ENCODE measurements around the gene RPRD1B. TPM values are rescaled to one million over a fixed set of nuclear protein-coding genes. Genes with fewer than 3 reads are reported as not detected.
A peak's percentile ranks its signal among the peaks of the same experiment; 100 is the strongest.

RPRD1B gene
- total RNA-seq, 2 donors from 2014 or later: 60.1 to 75.8 TPM

GRCh38 chr20:38085026-38085425 is 51.5 kb downstream of the RPRD1B start:
- H3K27me3 ChIP-seq: no peaks in the 10 kb centered on the region
- peaks cover 23% of the 10 kb centered on the region for H3K36me3 ChIP-seq
- no peaks in the 10 kb centered on the region for H3K9me3 ChIP-seq
- no peak for TF ChIP-seq CTCF (IDR thresholded peaks at IDR 0.05)
- DNase-seq (ENCODE audit: low spot score): no peak
- peaks cover 0 to 37% of the 10 kb centered on the region in 2 donors for H3K4me1 ChIP-seq
- H3K4me3 ChIP-seq: peak overlapping the region; percentile 0 to 11
- peak overlapping the region; percentile 84 for H3K27ac ChIP-seq

- Histone ChIP-seq H3K27ac (peak overlapping the region; percentile 84), H3K4me1 (peaks cover 0 to 60% of the 10 kb centered on the region in 2 donors), H3K27me3 (no peaks in the 10 kb centered on the region), H3K36me3 (peaks cover 28% of the 10 kb centered on the region), H3K9me3 (no peaks in the 10 kb centered on the region), H3K4me3 (no peak overlapping the region)
- TF ChIP-seq CTCF (IDR thresholded peaks at IDR 0.05): no peak
- no peak for DNase-seq (ENCODE audit: low spot score)
Measured at GRCh38 chr20:38089500-38089899, 56.0 kb downstream of the RPRD1B start.

GRCh38 chr20:38090061-38090460 is 56.5 kb downstream of the RPRD1B start:
- no peak for TF ChIP-seq CTCF (IDR thresholded peaks at IDR 0.05)
- no peaks in the 10 kb centered on the region for H3K27me3 ChIP-seq
- H3K4me3 ChIP-seq: no peak overlapping the region
- no peak for DNase-seq (ENCODE audit: low spot score)
- H3K9me3 ChIP-seq: no peaks in the 10 kb centered on the region
- peaks cover 28% of the 10 kb centered on the region for H3K36me3 ChIP-seq
- H3K27ac ChIP-seq: peak overlapping the region; percentile 84
- peaks cover 0 to 60% of the 10 kb centered on the region in 2 donors for H3K4me1 ChIP-seq

GRCh38 chr20:38091441-38092216 is 58.1 kb downstream of the RPRD1B start:
- Histone ChIP-seq H3K4me1 (peaks cover 0 to 66% of the 10 kb centered on the region in 2 donors), H3K27ac (peak overlapping the region; percentile 84), H3K27me3 (no peaks in the 10 kb centered on the region), H3K9me3 (no peaks in the 10 kb centered on the region), H3K36me3 (peaks cover 28% of the 10 kb centered on the region), H3K4me3 (no peak overlapping the region)
- no peak for DNase-seq (ENCODE audit: low spot score)
- TF ChIP-seq CTCF (IDR thresholded peaks at IDR 0.05): no peak

GRCh38 chr20:38092260-38092857 is 58.8 kb downstream of the RPRD1B start:
- DNase-seq (ENCODE audit: low spot score): no peak
- Histone ChIP-seq H3K27me3 (no peaks in the 10 kb centered on the region), H3K4me1 (peaks cover 0 to 66% of the 10 kb centered on the region in 2 donors), H3K36me3 (peaks cover 28% of the 10 kb centered on the region), H3K4me3 (no peak overlapping the region), H3K27ac (peak overlapping the region; percentile 84), H3K9me3 (no peaks in the 10 kb centered on the region)
- no peak for TF ChIP-seq CTCF (IDR thresholded peaks at IDR 0.05)
